GM21619 (cell line): ENCODE results near the gene SH2D3A.

Source experiments
- ATAC-seq: cut with Tn5 transposase; IDR thresholded peaks from one replicate; pipeline ENCODE4 v1.9.1; 2021; ENCODE audit not compliant: unreplicated experiment

SH2D3A gene

GRCh38 chr19:6723108-6723618, 44.1 kb downstream of the SH2D3A start:
- ATAC-seq, result no peak

- no peak for ATAC-seq
Measured at GRCh38 chr19:6721773-6722172, 45.5 kb downstream of the SH2D3A start.

- ATAC-seq, result no peak
Measured at GRCh38 chr19:6721138-6721474, 46.1 kb downstream of the SH2D3A start.

GRCh38 chr19:6720369-6721137, 46.7 kb downstream of the SH2D3A start, which contains the start of gene C3:
C3 (minus strand) TSS chr19:6720650; CDS start chr19:6720589, 61 bp downstream.
- ATAC-seq, result no peak

- no peak for ATAC-seq
Measured at GRCh38 chr19:6719992-6720368, 47.3 kb downstream of the SH2D3A start.

GRCh38 chr19:6719540-6719861, 47.7 kb downstream of the SH2D3A start:
- ATAC-seq, result no peak

GRCh38 chr19:6718741-6719539, 48.3 kb downstream of the SH2D3A start:
- no peak for ATAC-seq

- ATAC-seq, result no peak
Measured at GRCh38 chr19:6718111-6718740, 49.0 kb downstream of the SH2D3A start.

GRCh38 chr19:6717441-6717971, 49.7 kb downstream of the SH2D3A start:
- ATAC-seq, result no peak

- no peak for ATAC-seq
Measured at GRCh38 chr19:6717036-6717435, 50.2 kb downstream of the SH2D3A start.

GRCh38 chr19:6716610-6716970, 50.6 kb downstream of the SH2D3A start:
- no peak for ATAC-seq

- no peak for ATAC-seq
Measured at GRCh38 chr19:6714749-6715555, 52.3 kb downstream of the SH2D3A start.

- ATAC-seq, result no peak
Measured at GRCh38 chr19:6713773-6714692, 53.2 kb downstream of the SH2D3A start.

- no peak for ATAC-seq
Measured at GRCh38 chr19:6712692-6713670, 54.3 kb downstream of the SH2D3A start.

GRCh38 chr19:6712231-6712630, 55.0 kb downstream of the SH2D3A start:
- no peak for ATAC-seq

- no peak for ATAC-seq
Measured at GRCh38 chr19:6711605-6712004, 55.6 kb downstream of the SH2D3A start.

- no peak for ATAC-seq
Measured at GRCh38 chr19:6711078-6711361, 56.2 kb downstream of the SH2D3A start.

- no peak for ATAC-seq
Measured at GRCh38 chr19:6710273-6711077, 56.8 kb downstream of the SH2D3A start.
